Smooth muscle cell (in vitro differentiated cells): ENCODE data around the gene MT1H. TPM values are rescaled to one million over a fixed set of nuclear protein-coding genes. Genes with fewer than 3 reads are reported as not detected.

Experiments used
- DNase-seq: peaks from one replicate; lab custom pipeline; 2025; ENCODE audit not compliant: unreplicated experiment; lab: John Stamatoyannopoulos, UW
- H2AFZ ChIP-seq: fragments of 200-600 bp; sonication (generic); 2 replicates; pipeline ENCODE4 v1.6.0; 2016; ENCODE audit warnings: antibody characterized with exemption, low read depth, mild to moderate bottlenecking
- H3F3A ChIP-seq: fragments of 200-600 bp; sonication (generic); 2 replicates; pipeline ENCODE4 v1.6.0; 2017; ENCODE audit warnings: antibody characterized with exemption, low read depth
- H3K27ac ChIP-seq: fragments of 200-600 bp; sonication (generic); 2 replicates; pipeline ENCODE4 v1.5.1; 2016; ENCODE audit warnings: low read depth, mild to moderate bottlenecking
- H3K27me3 ChIP-seq: fragments of 200-600 bp; sonication (generic); 2 replicates; pipeline ENCODE4 v1.6.1; 2016; ENCODE audit warnings: low read depth, mild to moderate bottlenecking
- H3K36me3 ChIP-seq: fragments of 200-600 bp; sonication (generic); 2 replicates; pipeline ENCODE4 v1.5.1; 2016; ENCODE audit warnings: low read depth
- H3K4me1 ChIP-seq: fragments of 200-600 bp; sonication (generic); 2 replicates; pipeline ENCODE4 v1.5.1; 2016; ENCODE audit warnings: low read depth
- H3K4me2 ChIP-seq: fragments of 200-600 bp; sonication (generic); 2 replicates; pipeline ENCODE4 v1.6.0; 2016; ENCODE audit warnings: mild to moderate bottlenecking
- H3K4me3 ChIP-seq: fragments of 200-600 bp; sonication (generic); 2 replicates; pipeline ENCODE4 v1.5.1; 2016; ENCODE audit warnings: mild to moderate bottlenecking
- H3K79me2 ChIP-seq: fragments of 200-600 bp; sonication (generic); 2 replicates; pipeline ENCODE4 v1.6.0; 2016; ENCODE audit warnings: low read depth, mild to moderate bottlenecking
- H3K9ac ChIP-seq: fragments of 200-600 bp; sonication (generic); 2 replicates; pipeline ENCODE4 v1.6.0; 2016; ENCODE audit warnings: low read depth
- H3K9me3 ChIP-seq: fragments of 200-600 bp; sonication (generic); replicated peaks from 2 replicates; pipeline ENCODE4 v1.5.1; 2016; ENCODE audit warnings: low read depth
- H4K20me1 ChIP-seq: fragments of 200-600 bp; sonication (generic); 2 replicates; pipeline ENCODE4 v1.6.0; 2016; ENCODE audit warnings: low read depth
- CTCF ChIP-seq: fragments of 200-600 bp; sonication (generic); IDR thresholded peaks from 2 replicates; pipeline ENCODE4 v1.5.1; 2017; ENCODE audit warnings: borderline replicate concordance, mild to moderate bottlenecking, antibody characterized with exemption; ENCODE audit not compliant: insufficient read depth, poor library complexity, severe bottlenecking
- WGBS: methylation state at CpG from one replicate; pipeline ENCODE4 v1.1.7; 2016; ENCODE audit warnings: low lambda C conversion rate; 5-methylcytosine and 5-hydroxymethylcytosine counted together
- polyA plus RNA-seq: library from polyadenylated mRNA; unstranded; fragments of >200 nt; fragmentation: Nextera tagmentation; extraction: Ambion mirVana; gene quantifications from 2 replicates; pipeline ENCODE4 v1.2.1, GENCODE V29; 2016
- total RNA-seq: library from RNA; depleted of rRNA; stranded (reverse); fragments of >200 nt; gene quantifications from 2 replicates; pipeline ENCODE4 v1.2.3, GENCODE V29; 2014

MT1H gene
- total and polyA plus RNA-seq, 2 experiments from 2014 or later = not detected

GRCh38 chr16:56710181-56710737, 40.6 kb downstream of the MT1H start:
- Histone ChIP-seq H3K27me3 (no peaks in the 10 kb centered on the region), H3K9ac (no peak overlapping the region), H3K4me2 (no peak overlapping the region), H3K27ac (no peak overlapping the region), H2AFZ (no peak overlapping the region), H3K4me3 (no peak overlapping the region), H3K9me3 (no peaks in the 10 kb centered on the region), H3K4me1 (no peaks in the 10 kb centered on the region), H3K79me2 (no peaks in the 10 kb centered on the region), H4K20me1 (no peaks in the 10 kb centered on the region), H3F3A (no peaks in the 10 kb centered on the region), H3K36me3 (no peaks in the 10 kb centered on the region)
- WGBS = 63% methylated on average over 3 of the region's 3 CpGs
- no peak for DNase-seq
- TF ChIP-seq CTCF = no peak

GRCh38 chr16:56711862-56712261, 42.2 kb downstream of the MT1H start:
- no peak for TF ChIP-seq CTCF
- 90% methylated on average over 2 of the region's 2 CpGs for WGBS
- Histone ChIP-seq H3K4me1 (no peaks in the 10 kb centered on the region), H3K27ac (no peak overlapping the region), H3K9me3 (no peaks in the 10 kb centered on the region), H4K20me1 (no peaks in the 10 kb centered on the region), H3K4me3 (no peak overlapping the region), H2AFZ (no peak overlapping the region), H3K9ac (no peak overlapping the region), H3F3A (no peaks in the 10 kb centered on the region), H3K4me2 (no peak overlapping the region), H3K36me3 (no peaks in the 10 kb centered on the region), H3K27me3 (no peaks in the 10 kb centered on the region), H3K79me2 (no peaks in the 10 kb centered on the region)
- no peak for DNase-seq

GRCh38 chr16:56713794-56714193, 44.2 kb downstream of the MT1H start:
- DNase-seq = no peak
- Histone ChIP-seq H3K9me3 (no peaks in the 10 kb centered on the region), H3F3A (no peaks in the 10 kb centered on the region), H2AFZ (no peak overlapping the region), H3K4me2 (no peak overlapping the region), H3K79me2 (no peaks in the 10 kb centered on the region), H4K20me1 (no peaks in the 10 kb centered on the region), H3K9ac (no peak overlapping the region), H3K27me3 (no peaks in the 10 kb centered on the region), H3K4me1 (no peaks in the 10 kb centered on the region), H3K27ac (no peak overlapping the region), H3K4me3 (no peak overlapping the region), H3K36me3 (no peaks in the 10 kb centered on the region)
- WGBS = 92% methylated on average over 2 of the region's 2 CpGs
- TF ChIP-seq CTCF = no peak

DNA sequence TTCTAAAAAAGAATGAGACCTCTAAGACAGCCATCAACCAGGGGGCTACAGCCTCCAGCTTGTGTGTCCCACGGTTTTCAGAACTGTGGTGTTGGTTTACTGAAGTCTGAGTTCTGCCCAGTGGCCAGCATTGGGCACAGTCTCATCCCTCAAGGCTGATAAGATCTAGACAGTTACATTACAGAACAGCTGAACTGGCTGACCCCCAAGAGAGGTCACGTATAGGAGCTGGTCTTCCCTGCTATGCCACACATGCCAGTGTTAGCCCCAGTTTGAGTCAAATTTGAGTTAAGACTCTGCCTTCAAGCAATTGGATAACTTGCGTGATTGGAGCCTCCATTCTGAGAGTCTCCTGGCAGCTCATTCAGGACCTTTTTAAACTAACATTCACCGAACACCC, 45.5 kb downstream of the MT1H start:
- H3K9ac ChIP-seq = no peak overlapping the region
- no peak overlapping the region for H3K27ac ChIP-seq
- H3K27me3 ChIP-seq = peaks cover 2% of the 10 kb centered on the region
- WGBS = 72% methylated on average over 4 of the region's 4 CpGs
- DNase-seq = no peak
- no peaks in the 10 kb centered on the region for H3F3A ChIP-seq
- no peaks in the 10 kb centered on the region for H3K4me1 ChIP-seq
- no peaks in the 10 kb centered on the region for H3K79me2 ChIP-seq
- no peak for TF ChIP-seq CTCF
- no peaks in the 10 kb centered on the region for H4K20me1 ChIP-seq
- H3K36me3 ChIP-seq = no peaks in the 10 kb centered on the region
- no peak overlapping the region for H3K4me3 ChIP-seq
- H3K9me3 ChIP-seq = no peaks in the 10 kb centered on the region
- no peak overlapping the region for H2AFZ ChIP-seq
- no peak overlapping the region for H3K4me2 ChIP-seq
